Breast epithelium (tissue), 4 donors: ENCODE data around the gene GDNF. TPM values are rescaled to one million over a fixed set of nuclear protein-coding genes. Genes with fewer than 3 reads are reported as not detected.

Experiments used
- DNase-seq, 2 donors: peaks; one replicate each; pipeline ENCODE4 v3.0.0-alpha.2; 2019; ENCODE audit warnings: low spot score in 2 of 2
- H3K27ac ChIP-seq, 2 donors: fragments of 200-600 bp; sonication (generic) in 1 of 2; one replicate each; pipeline ENCODE4 v1.5.1; 2016 to 2019; ENCODE audit warnings: mild to moderate bottlenecking in 1 of 2
- H3K27me3 ChIP-seq, 2 donors: fragments of 200-600 bp; sonication (generic) in 1 of 2; one replicate each; pipeline versions ENCODE4 v1.5.1 to v1.6.0; 2017 to 2019; ENCODE audit warnings: control low read depth in 1 of 2, mild to moderate bottlenecking in 1 of 2
- H3K36me3 ChIP-seq: fragments of 200-600 bp; one replicate; pipeline ENCODE4 v1.5.1; 2019
- H3K4me1 ChIP-seq, 2 donors: fragments of 200-600 bp; sonication (generic); one replicate each; pipeline ENCODE4 v1.5.1; 2016 to 2019; ENCODE audit warnings: control low read depth in 1 of 2
- H3K4me3 ChIP-seq, 3 donors: fragments of 200-600 bp; sonication (generic); 1 replicate in 2 of 3; 2 replicates in 1 of 3; pipeline ENCODE4 v1.5.1; 2016 to 2019; ENCODE audit warnings: mild to moderate bottlenecking in 3 of 3, moderate library complexity in 2 of 3
- H3K9me3 ChIP-seq, 2 donors: fragments of 200-600 bp; sonication (generic) in 1 of 2; one replicate each; pipeline ENCODE4 v1.5.1; 2016 to 2019; ENCODE audit warnings: control low read depth in 1 of 2
- POLR2A ChIP-seq: fragments of 450-650 bp; IDR thresholded peaks from one replicate; pipeline ENCODE4 v1.6.1; 2016; ENCODE audit warnings: antibody characterized with exemption, mild to moderate bottlenecking, moderate library complexity
- POLR2AphosphoS5 ChIP-seq, 3 donors: sonication (generic); formaldehyde crosslinking; IDR thresholded peaks; one replicate each; pipeline ENCODE4 v1.6.1; 2017; ENCODE audit warnings: antibody characterized with exemption in 3 of 3
- intact Hi-C: fragments of 100-400 bp; cut with DNase I; formaldehyde crosslinking; loops from one replicate; pipeline ENCODE4 v1.15.1; 2023; ENCODE audit warnings: low total_unique reads
- total RNA-seq, 3 donors: library from RNA; depleted of rRNA; stranded (reverse); fragments of >200 nt; gene quantifications; one replicate each; pipeline ENCODE4 v1.1.0, GENCODE V29; 2016
- TF ChIP-seq, protein P1 (sequence below), 3 donors: fragments of 450-650 bp; IDR thresholded peaks; one replicate each; pipeline ENCODE4 v1.5.1; 2016 to 2017; ENCODE audit warnings: antibody characterized with exemption in 3 of 3, mild to moderate bottlenecking in 3 of 3, moderate library complexity in 3 of 3

Gene GDNF
- total RNA-seq, 3 donors from 2014 or later: 0.15 to 0.33 TPM; not detected in 1

DNA sequence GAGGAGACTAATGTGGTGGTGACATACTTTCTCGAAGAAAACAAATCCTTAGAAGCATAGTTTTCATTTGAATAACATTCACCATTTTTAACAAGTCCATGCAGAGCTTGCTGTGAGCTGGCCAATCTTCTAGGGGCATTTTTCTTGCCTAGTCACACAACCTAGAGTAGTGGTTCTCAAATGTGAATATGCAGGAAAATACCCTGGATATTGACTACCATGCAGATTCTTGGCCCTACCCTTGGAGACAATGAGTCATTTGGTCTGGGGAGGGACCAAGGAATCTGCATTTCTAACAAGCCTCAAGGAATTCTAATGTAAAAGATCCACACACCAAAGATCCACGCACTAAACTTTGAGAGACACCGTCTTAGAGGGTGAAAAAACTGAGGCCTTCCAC is 23.5 kb downstream of the GDNF start:
- no peaks in the 10 kb centered on the region for H3K9me3 ChIP-seq
- no peak for DNase-seq
- H3K4me3 ChIP-seq: no peak overlapping the region
- no peak for TF ChIP-seq POLR2A
- TF ChIP-seq, protein P1, sequence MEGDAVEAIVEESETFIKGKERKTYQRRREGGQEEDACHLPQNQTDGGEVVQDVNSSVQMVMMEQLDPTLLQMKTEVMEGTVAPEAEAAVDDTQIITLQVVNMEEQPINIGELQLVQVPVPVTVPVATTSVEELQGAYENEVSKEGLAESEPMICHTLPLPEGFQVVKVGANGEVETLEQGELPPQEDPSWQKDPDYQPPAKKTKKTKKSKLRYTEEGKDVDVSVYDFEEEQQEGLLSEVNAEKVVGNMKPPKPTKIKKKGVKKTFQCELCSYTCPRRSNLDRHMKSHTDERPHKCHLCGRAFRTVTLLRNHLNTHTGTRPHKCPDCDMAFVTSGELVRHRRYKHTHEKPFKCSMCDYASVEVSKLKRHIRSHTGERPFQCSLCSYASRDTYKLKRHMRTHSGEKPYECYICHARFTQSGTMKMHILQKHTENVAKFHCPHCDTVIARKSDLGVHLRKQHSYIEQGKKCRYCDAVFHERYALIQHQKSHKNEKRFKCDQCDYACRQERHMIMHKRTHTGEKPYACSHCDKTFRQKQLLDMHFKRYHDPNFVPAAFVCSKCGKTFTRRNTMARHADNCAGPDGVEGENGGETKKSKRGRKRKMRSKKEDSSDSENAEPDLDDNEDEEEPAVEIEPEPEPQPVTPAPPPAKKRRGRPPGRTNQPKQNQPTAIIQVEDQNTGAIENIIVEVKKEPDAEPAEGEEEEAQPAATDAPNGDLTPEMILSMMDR (IDR thresholded peaks at IDR 0.05): no peak
- TF ChIP-seq POLR2AphosphoS5 (IDR thresholded peaks at IDR 0.05): no peak
- H3K36me3 ChIP-seq: no peaks in the 10 kb centered on the region
- no peaks in the 10 kb centered on the region for H3K27me3 ChIP-seq
- H3K4me1 ChIP-seq: no peaks in the 10 kb centered on the region
- no peak overlapping the region for H3K27ac ChIP-seq
- intact Hi-C loops: no loop called here

DNA sequence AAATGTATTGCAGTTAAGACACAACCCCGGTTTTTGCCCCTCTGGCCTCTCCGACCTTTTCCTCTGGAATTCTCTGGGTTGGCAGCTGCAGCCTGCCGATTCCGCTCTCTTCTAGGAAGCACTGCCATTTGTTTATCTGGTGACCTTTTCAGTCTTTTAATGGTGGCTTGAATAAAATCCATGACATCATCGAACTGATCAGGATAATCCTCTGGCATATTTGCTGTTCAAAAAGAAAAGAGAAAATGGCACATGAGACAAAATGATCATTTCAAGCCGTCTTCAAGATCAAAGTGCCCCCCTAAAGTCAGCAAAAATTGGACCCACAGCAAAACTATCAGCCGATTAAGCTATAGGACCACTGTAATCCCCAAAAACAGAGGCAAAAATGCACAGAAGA is 23.9 kb downstream of the GDNF start:
- Histone ChIP-seq H3K4me1 (no peaks in the 10 kb centered on the region), H3K9me3 (no peaks in the 10 kb centered on the region), H3K4me3 (no peak overlapping the region), H3K36me3 (no peaks in the 10 kb centered on the region), H3K27me3 (no peaks in the 10 kb centered on the region), H3K27ac (no peak overlapping the region)
- no peak for DNase-seq
- intact Hi-C loops: no loop called here
- TF ChIP-seq POLR2AphosphoS5 (IDR thresholded peaks at IDR 0.05): no peak
- TF ChIP-seq, protein P1 (IDR thresholded peaks at IDR 0.05): no peak
- TF ChIP-seq POLR2A: no peak

DNA sequence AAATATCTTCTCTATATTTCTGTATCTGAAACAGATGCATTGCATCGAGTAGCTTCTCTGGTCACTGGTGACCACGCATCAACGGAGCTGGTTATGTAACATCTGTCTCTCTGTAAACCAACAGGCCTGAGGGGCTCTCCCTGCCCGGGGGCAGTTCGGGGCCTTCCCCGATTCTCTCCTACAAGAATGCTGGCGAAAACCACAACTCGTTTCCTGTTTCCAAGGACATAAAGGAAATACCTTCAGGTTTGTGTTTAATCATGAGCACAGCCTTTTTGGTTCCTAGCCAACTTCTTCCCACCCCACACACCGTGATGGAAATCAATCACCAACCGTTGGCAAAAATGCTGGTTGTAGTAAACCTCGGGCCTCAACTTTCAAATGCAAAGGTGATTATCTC is 25.1 kb downstream of the GDNF start:
- Histone ChIP-seq H3K27ac (no peak overlapping the region), H3K4me1 (no peaks in the 10 kb centered on the region), H3K4me3 (no peak overlapping the region), H3K36me3 (no peaks in the 10 kb centered on the region), H3K9me3 (no peaks in the 10 kb centered on the region), H3K27me3 (no peaks in the 10 kb centered on the region)
- intact Hi-C loops: no loop called here
- no peak for DNase-seq
- TF ChIP-seq, protein P1 (IDR thresholded peaks at IDR 0.05): no peak
- TF ChIP-seq POLR2AphosphoS5 (IDR thresholded peaks at IDR 0.05): no peak
- no peak for TF ChIP-seq POLR2A

DNA sequence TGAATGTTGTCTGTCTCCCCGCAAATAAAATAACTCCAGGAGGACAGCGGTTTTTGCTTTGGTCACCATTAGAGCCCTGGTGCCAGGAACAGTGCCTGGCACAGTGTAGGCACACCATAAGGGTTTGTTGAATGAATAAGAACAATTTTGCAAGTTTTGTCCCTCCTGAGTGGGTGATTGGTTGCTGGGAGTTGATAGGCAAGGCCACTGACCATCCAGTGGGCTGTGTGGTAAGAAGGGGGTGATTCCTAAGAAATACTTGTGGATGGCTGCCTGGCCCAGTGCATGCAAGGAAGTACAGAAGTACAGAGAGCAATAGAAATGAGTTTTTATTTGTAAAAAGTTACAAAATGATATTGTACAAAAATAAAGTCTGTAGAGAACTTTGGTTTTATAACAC is 27.5 kb downstream of the GDNF start:
- no peak for DNase-seq
- Histone ChIP-seq H3K4me3 (no peak overlapping the region), H3K27me3 (no peaks in the 10 kb centered on the region), H3K9me3 (no peaks in the 10 kb centered on the region), H3K27ac (no peak overlapping the region), H3K36me3 (no peaks in the 10 kb centered on the region), H3K4me1 (no peaks in the 10 kb centered on the region)
- intact Hi-C loops: no loop called here
- TF ChIP-seq POLR2AphosphoS5 (IDR thresholded peaks at IDR 0.05): no peak
- TF ChIP-seq POLR2A: no peak
- TF ChIP-seq, protein P1 (IDR thresholded peaks at IDR 0.05): no peak

DNA sequence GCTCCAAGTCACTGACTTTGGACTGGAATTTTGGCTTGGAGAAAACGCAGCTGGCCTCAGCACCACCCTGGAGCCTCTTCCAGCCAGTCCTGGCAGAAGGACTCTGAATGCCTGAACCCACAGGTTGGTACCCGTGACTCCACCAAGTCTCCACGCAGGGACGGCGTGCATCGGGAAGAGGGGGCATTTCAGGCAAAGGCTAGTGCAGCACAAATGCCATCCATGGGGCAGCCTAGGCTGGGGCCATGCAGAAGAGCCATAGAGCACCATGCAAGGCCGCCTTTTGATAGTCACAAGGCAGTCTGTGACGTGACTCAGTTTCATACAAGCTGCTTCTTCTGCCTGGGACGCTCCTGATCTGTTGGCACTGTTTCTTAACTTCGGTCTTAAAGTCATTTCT is 28.0 kb downstream of the GDNF start:
- TF ChIP-seq, protein P1 (IDR thresholded peaks at IDR 0.05): no peak
- TF ChIP-seq POLR2AphosphoS5 (IDR thresholded peaks at IDR 0.05) (no peak), POLR2A (no peak)
- Histone ChIP-seq H3K9me3 (no peaks in the 10 kb centered on the region), H3K4me1 (no peaks in the 10 kb centered on the region), H3K36me3 (no peaks in the 10 kb centered on the region), H3K27ac (no peak overlapping the region), H3K4me3 (no peak overlapping the region), H3K27me3 (no peaks in the 10 kb centered on the region)
- intact Hi-C loops: no loop called here
- no peak for DNase-seq
